ENCODE results near the gene CLCF1.

Gene CLCF1

GRCh38 chr11:67367761-67368227 lies 5.6 kb downstream of the CLCF1 start:
- Mint-ChIP-seq H3K9me3 (no peaks in the 10 kb centered on the region), H3K36me3 (ENCODE audit: low read depth) (no peaks in the 10 kb centered on the region), H3K4me1 (ENCODE audit: low read depth) (peaks cover 58% of the 10 kb centered on the region), H3K4me3 (no peak overlapping the region), H3K27me3 (peaks cover 14% of the 10 kb centered on the region), H3K27ac (no peak overlapping the region)
- no peak for DNase-seq

GRCh38 chr11:67366961-67367760 lies 6.2 kb downstream of the CLCF1 start:
- no peak for DNase-seq
- no peaks in the 10 kb centered on the region for H3K9me3 Mint-ChIP-seq
- H3K27ac Mint-ChIP-seq = no peak overlapping the region
- H3K36me3 Mint-ChIP-seq (ENCODE audit: low read depth) = no peaks in the 10 kb centered on the region
- H3K27me3 Mint-ChIP-seq = peaks cover 14% of the 10 kb centered on the region
- no peak overlapping the region for H3K4me3 Mint-ChIP-seq
- H3K4me1 Mint-ChIP-seq (ENCODE audit: low read depth) = peaks cover 58% of the 10 kb centered on the region

GRCh38 chr11:67366546-67366945 lies 6.9 kb downstream of the CLCF1 start:
- no peaks in the 10 kb centered on the region for H3K9me3 Mint-ChIP-seq
- peaks cover 9% of the 10 kb centered on the region for H3K27me3 Mint-ChIP-seq
- no peak overlapping the region for H3K27ac Mint-ChIP-seq
- no peak for DNase-seq
- peaks cover 54% of the 10 kb centered on the region for H3K4me1 Mint-ChIP-seq (ENCODE audit: low read depth)
- no peak overlapping the region for H3K4me3 Mint-ChIP-seq
- no peaks in the 10 kb centered on the region for H3K36me3 Mint-ChIP-seq (ENCODE audit: low read depth)

- Mint-ChIP-seq H3K4me3 (no peak overlapping the region), H3K9me3 (no peaks in the 10 kb centered on the region), H3K27ac (no peak overlapping the region), H3K27me3 (peaks cover 4% of the 10 kb centered on the region), H3K36me3 (ENCODE audit: low read depth) (no peaks in the 10 kb centered on the region), H3K4me1 (ENCODE audit: low read depth) (peaks cover 48% of the 10 kb centered on the region)
- no peak for DNase-seq
These were observed 7.5 kb downstream of the CLCF1 start for GRCh38 chr11:67365736-67366444.

DNA sequence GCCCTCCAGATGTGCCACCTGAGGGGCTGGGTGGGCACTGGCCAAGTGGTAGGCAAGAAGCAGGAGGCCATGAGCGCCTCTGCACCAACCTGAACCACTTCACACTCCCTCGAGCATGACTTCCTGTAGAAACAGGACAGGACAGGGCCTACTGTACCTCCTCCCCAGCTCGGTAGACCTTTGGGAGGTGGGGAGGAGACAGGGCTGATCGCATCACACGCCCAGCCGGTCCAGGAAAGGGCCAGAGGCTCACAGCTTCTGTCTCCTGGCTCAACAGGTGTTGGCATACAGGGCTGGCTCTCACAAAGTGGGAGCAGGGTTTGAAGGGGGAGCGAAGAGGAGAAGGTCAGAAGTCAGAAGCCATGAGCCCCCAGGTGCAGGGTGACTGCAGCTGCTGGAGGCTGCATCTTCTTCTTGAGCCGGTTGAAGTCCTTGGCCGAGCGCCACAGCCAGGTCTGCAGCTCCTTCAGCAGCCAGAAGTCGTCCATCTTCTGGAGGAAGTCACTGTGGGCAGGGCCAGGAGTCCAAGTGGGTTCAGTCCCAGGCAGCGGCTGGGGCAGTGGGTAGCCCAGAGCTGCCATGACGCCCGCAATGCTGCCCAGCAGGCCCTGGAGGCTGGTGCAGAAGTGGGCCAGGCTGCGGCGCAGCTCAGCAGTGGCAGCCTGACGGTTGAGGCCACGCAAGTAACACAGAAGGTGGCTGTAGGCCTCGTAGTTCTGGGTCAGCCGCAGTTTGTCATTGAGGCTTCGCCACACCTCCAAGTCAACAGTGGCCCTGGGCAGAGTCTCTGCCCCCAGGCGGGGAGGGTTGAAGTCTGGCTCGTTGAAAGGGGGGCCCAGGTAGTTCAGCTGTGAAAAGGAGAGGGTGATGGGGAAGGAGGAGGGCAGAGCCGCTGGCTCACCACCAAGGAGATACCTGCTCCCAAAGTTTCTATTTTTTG lies 8.3 kb downstream of the CLCF1 start:
- Mint-ChIP-seq H3K36me3 (ENCODE audit: low read depth) (no peaks in the 10 kb centered on the region), H3K4me1 (ENCODE audit: low read depth) (peaks cover 42% of the 10 kb centered on the region), H3K4me3 (no peak overlapping the region), H3K27me3 (no peaks in the 10 kb centered on the region), H3K9me3 (no peaks in the 10 kb centered on the region), H3K27ac (no peak overlapping the region)
- DNase-seq = no peak

DNA sequence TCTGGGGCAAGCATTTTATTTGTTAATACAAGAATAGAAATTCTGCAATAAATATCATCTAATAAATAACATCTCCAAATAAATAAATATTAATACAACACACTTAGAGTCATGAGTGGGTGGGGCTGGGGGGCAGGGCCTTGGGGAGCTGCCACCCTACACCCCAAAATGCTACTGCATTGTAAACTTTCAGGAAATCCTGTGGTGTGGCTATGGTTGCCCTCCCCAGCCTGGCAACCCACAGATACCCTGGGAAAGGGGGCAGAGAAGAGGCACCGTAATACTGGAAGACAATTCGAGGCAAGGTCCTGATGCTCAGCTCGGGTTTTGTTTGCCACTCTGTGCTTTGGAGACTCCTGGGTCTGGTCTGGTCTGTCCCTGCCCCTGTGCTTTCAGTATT lies 9.2 kb downstream of the CLCF1 start:
- DNase-seq = no peak
- Mint-ChIP-seq H3K4me1 (ENCODE audit: low read depth) (peaks cover 34% of the 10 kb centered on the region), H3K27ac (no peak overlapping the region), H3K36me3 (ENCODE audit: low read depth) (no peaks in the 10 kb centered on the region), H3K9me3 (no peaks in the 10 kb centered on the region), H3K27me3 (no peaks in the 10 kb centered on the region), H3K4me3 (no peak overlapping the region)

DNA sequence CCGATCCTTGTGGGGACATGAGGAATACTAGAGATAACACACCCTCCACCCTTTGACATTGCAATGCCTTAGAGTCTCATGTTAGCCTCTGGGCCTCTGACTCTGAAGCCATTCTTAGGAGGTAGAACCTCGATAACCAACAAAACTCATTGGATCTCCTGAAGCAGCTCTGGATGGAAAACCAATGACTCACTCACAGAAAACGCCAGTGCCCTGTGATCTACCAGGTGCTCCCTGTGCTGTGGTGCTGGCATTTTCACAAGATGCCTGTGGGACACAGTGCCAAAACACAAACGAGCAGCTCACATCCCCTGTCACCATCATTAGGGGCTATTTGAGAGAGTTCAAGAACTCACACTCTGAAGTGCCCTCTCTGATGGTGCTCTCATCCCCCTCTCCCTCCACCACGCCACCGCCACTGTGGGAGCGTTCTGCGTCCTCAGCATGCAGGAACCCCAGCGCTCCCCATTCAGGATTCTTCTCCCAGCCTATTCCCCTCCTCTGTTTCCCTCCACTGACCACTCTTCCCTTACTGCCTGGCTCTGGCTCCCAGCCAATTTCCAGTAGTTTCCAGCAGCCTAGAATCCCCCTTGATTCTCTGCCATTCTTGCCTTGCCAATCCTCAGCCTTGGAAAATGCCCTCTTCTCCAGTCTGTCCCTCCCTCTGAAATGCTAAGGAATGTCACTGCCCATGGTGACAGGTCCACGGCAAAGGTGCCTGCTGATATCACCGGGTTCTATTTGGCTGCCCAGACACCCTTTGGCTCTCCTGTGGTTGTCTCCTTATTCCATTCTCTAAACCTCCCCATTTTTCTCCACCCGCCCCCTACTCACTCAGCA lies 15.3 kb downstream of the CLCF1 start:
- peaks cover 3% of the 10 kb centered on the region for H3K36me3 Mint-ChIP-seq (ENCODE audit: low read depth)
- H3K27ac Mint-ChIP-seq = no peak overlapping the region
- peaks cover 25% of the 10 kb centered on the region for H3K4me1 Mint-ChIP-seq (ENCODE audit: low read depth)
- no peaks in the 10 kb centered on the region for H3K9me3 Mint-ChIP-seq
- no peak for DNase-seq
- no peak overlapping the region for H3K4me3 Mint-ChIP-seq
- H3K27me3 Mint-ChIP-seq = no peaks in the 10 kb centered on the region

- H3K36me3 Mint-ChIP-seq (ENCODE audit: low read depth) = peaks cover 4% of the 10 kb centered on the region
- no peaks in the 10 kb centered on the region for H3K27me3 Mint-ChIP-seq
- no peaks in the 10 kb centered on the region for H3K9me3 Mint-ChIP-seq
- H3K4me3 Mint-ChIP-seq = no peak overlapping the region
- H3K4me1 Mint-ChIP-seq (ENCODE audit: low read depth) = peaks cover 30% of the 10 kb centered on the region
- peak overlapping the region; percentile 85 for H3K27ac Mint-ChIP-seq
- peak; percentile 77 for DNase-seq
These were observed 16.4 kb downstream of the CLCF1 start for GRCh38 chr11:67356864-67357561.

- H3K27ac Mint-ChIP-seq = peak overlapping the region; percentile 85
- no peaks in the 10 kb centered on the region for H3K9me3 Mint-ChIP-seq
- no peaks in the 10 kb centered on the region for H3K27me3 Mint-ChIP-seq
- peaks cover 36% of the 10 kb centered on the region for H3K4me1 Mint-ChIP-seq (ENCODE audit: low read depth)
- H3K36me3 Mint-ChIP-seq (ENCODE audit: low read depth) = peaks cover 4% of the 10 kb centered on the region
- H3K4me3 Mint-ChIP-seq = no peak overlapping the region
- no peak for DNase-seq
These were observed 17.0 kb downstream of the CLCF1 start for GRCh38 chr11:67356387-67356863.

GRCh38 chr11:67355794-67356386 lies 17.5 kb downstream of the CLCF1 start:
- Mint-ChIP-seq H3K36me3 (ENCODE audit: low read depth) (peaks cover 4% of the 10 kb centered on the region), H3K9me3 (no peaks in the 10 kb centered on the region), H3K27ac (peak overlapping the region; percentile 65), H3K4me3 (no peak overlapping the region), H3K27me3 (no peaks in the 10 kb centered on the region), H3K4me1 (ENCODE audit: low read depth) (peaks cover 41% of the 10 kb centered on the region)
- no peak for DNase-seq

DNA sequence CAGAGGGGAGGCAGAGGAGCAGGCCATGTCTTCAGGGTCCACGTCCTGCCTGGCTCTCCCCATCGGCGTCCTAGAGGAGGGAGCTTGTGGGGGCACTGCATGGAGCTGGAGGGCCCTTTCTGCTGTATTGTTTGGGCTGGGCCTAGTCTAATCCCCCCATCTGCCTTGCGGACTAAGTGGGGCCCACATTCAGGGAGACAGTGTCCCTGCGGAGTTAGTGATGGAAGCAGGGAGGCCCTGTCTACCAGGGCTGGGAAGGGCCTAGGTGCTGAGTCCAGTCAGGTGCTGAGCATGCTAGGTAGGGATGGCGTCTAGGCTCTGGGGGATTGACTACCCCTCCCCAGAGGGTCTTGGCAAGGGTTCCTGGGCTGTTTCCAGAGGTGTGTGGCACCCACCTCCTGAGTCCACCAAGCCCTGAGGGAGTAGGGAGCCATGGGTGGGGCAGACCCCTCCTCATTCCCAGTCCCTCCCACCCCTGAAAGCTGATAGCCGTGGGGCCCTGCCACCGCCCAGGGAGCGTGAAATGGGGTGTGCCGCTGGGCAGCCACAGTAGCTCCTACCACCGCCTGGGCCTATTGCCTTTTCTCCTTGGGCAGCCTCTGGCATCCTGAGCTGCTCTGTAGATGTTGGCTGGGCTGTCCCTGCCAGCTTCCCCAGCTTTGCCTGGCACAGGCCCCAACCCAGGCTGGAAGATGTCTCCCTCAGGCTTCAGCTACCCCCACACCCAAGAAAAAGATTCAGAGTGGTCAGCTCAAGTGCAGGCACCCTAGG lies 18.2 kb downstream of the CLCF1 start:
- DNase-seq = no peak
- Mint-ChIP-seq H3K9me3 (no peaks in the 10 kb centered on the region), H3K27ac (peak overlapping the region; percentile 99), H3K36me3 (ENCODE audit: low read depth) (peaks cover 4% of the 10 kb centered on the region), H3K4me1 (ENCODE audit: low read depth) (peaks cover 42% of the 10 kb centered on the region), H3K4me3 (no peak overlapping the region), H3K27me3 (no peaks in the 10 kb centered on the region)
